Fibroblast of lung (primary cell): ENCODE data around the gene FIP1L1.

Source experiments
- CTCF ChIP-seq, 2 donors: IDR thresholded peaks in 1 of 2; conservative IDR thresholded peaks in 1 of 2; 1 replicate in 1 of 2; 2 replicates in 1 of 2; pipeline ENCODE4 v1.5.1; 2011 to 2012; ENCODE audit warnings: low read length in 2 of 2, control low read depth in 1 of 2, inconsistent platforms in 1 of 2, low read depth in 1 of 2, mild to moderate bottlenecking in 1 of 2
- EZH2 ChIP-seq: IDR thresholded peaks from 2 replicates; pipeline ENCODE4 v1.5.1; 2012; ENCODE audit warnings: low read length, control low read depth, mild to moderate bottlenecking; ENCODE audit errors: missing control alignments

- no peak for TF ChIP-seq CTCF (conservative IDR thresholded peaks at IDR 0.05 in 1 of 2, IDR thresholded peaks at IDR 0.05 in 1 of 2; ENCODE audit: low read depth in 1 of 2, low read length in 2 of 2)
- TF ChIP-seq EZH2 = no peak
Measured at GRCh38 chr4:53499791-53500190, 122.3 kb downstream of the FIP1L1 start.
